ENCODE data around the gene DVL2. TPM values are rescaled to one million over a fixed set of nuclear protein-coding genes. Genes with fewer than 3 reads are reported as not detected.

DVL2 gene
- total and polyA plus RNA-seq, 2 donors (not counting 1 experiment from before 2014, with no cell fraction given): 8.1 to 91.8 TPM

DNA sequence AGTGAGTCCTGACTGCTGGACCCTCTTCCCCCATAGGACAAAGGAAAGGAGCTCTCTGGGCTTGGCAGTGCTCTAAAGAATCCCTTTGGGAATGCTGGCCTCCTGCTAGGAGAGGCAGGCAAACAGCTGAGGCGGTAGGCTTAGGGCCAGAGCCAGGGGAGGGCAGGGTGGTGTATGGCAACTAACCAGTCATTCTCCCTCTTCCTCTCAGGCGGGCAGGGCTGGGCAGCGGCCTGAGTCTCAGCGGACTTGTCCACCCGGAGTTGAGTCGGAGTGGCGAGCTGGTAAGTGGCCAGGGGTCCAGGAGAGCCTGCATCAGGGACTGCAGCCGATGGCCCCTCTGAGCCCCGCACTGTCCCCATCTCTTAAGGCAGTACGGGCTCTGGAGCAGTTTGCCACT lies 10.2 kb downstream of the DVL2 start:
- H2AFZ ChIP-seq (ENCODE audit: low read length): no peak overlapping the region
- no peak for TF ChIP-seq EZH2 (IDR thresholded peaks at IDR 0.05; ENCODE audit: low read length, missing control alignments)
- TF ChIP-seq, protein P1, sequence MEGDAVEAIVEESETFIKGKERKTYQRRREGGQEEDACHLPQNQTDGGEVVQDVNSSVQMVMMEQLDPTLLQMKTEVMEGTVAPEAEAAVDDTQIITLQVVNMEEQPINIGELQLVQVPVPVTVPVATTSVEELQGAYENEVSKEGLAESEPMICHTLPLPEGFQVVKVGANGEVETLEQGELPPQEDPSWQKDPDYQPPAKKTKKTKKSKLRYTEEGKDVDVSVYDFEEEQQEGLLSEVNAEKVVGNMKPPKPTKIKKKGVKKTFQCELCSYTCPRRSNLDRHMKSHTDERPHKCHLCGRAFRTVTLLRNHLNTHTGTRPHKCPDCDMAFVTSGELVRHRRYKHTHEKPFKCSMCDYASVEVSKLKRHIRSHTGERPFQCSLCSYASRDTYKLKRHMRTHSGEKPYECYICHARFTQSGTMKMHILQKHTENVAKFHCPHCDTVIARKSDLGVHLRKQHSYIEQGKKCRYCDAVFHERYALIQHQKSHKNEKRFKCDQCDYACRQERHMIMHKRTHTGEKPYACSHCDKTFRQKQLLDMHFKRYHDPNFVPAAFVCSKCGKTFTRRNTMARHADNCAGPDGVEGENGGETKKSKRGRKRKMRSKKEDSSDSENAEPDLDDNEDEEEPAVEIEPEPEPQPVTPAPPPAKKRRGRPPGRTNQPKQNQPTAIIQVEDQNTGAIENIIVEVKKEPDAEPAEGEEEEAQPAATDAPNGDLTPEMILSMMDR (conservative IDR thresholded peaks at IDR 0.05 in 1 of 2, IDR thresholded peaks at IDR 0.05 in 1 of 2; ENCODE audit: low read depth in 1 of 2, low read length in 2 of 2): no peak
- DNase-seq (ENCODE audit: low read depth in 2 of 2): no peak
- no peak overlapping the region for H3K9ac ChIP-seq (ENCODE audit: insufficient read depth, low read length)
- peaks cover 22% of the 10 kb centered on the region for H3K79me2 ChIP-seq (ENCODE audit: control insufficient read depth, insufficient read depth, low read length)
- peaks cover 44% of the 10 kb centered on the region for H3K36me3 ChIP-seq (ENCODE audit: control insufficient read depth, insufficient read depth, low read length)
- no peaks in the 10 kb centered on the region for H3K27me3 ChIP-seq (ENCODE audit: control insufficient read depth, insufficient read depth, low read length)
- no peaks in the 10 kb centered on the region for H3K9me3 ChIP-seq (ENCODE audit: control insufficient read depth, insufficient read depth, low read depth, low read length)
- H3K4me3 ChIP-seq (replicated peaks in 1 of 4; ENCODE audit: control extremely low read depth in 1 of 4, insufficient read depth in 1 of 4, low read depth in 3 of 4, low read length in 4 of 4): no peak overlapping the region
- no peaks in the 10 kb centered on the region for H4K20me1 ChIP-seq (ENCODE audit: control insufficient read depth, extremely low read depth, insufficient read depth, low read length)
- no peak overlapping the region for H3K4me2 ChIP-seq (ENCODE audit: extremely low read depth, insufficient read depth, low read length)
- H3K27ac ChIP-seq (ENCODE audit: insufficient read depth, low read length): no peak overlapping the region
- H3K4me1 ChIP-seq (ENCODE audit: control insufficient read depth, extremely low read depth, insufficient read depth, low read length): peaks cover 7% of the 10 kb centered on the region

GRCh38 chr17:7223375-7223774 lies 10.9 kb downstream of the DVL2 start:
- TF ChIP-seq, protein P1 (conservative IDR thresholded peaks at IDR 0.05 in 1 of 2, IDR thresholded peaks at IDR 0.05 in 1 of 2; ENCODE audit: low read depth in 1 of 2, low read length in 2 of 2): no peak
- TF ChIP-seq EZH2 (IDR thresholded peaks at IDR 0.05; ENCODE audit: low read length, missing control alignments): no peak
- no peak overlapping the region for H3K4me2 ChIP-seq (ENCODE audit: extremely low read depth, insufficient read depth, low read length)
- H3K9ac ChIP-seq (ENCODE audit: insufficient read depth, low read length): no peak overlapping the region
- H3K36me3 ChIP-seq (ENCODE audit: control insufficient read depth, insufficient read depth, low read length): peaks cover 43% of the 10 kb centered on the region
- H3K9me3 ChIP-seq (ENCODE audit: control insufficient read depth, insufficient read depth, low read depth, low read length): no peaks in the 10 kb centered on the region
- DNase-seq (ENCODE audit: low read depth in 2 of 2): no peak
- peaks cover 19% of the 10 kb centered on the region for H3K79me2 ChIP-seq (ENCODE audit: control insufficient read depth, insufficient read depth, low read length)
- peaks cover 7% of the 10 kb centered on the region for H3K4me1 ChIP-seq (ENCODE audit: control insufficient read depth, extremely low read depth, insufficient read depth, low read length)
- H3K27ac ChIP-seq (ENCODE audit: insufficient read depth, low read length): no peak overlapping the region
- no peak overlapping the region for H2AFZ ChIP-seq (ENCODE audit: low read length)
- no peak overlapping the region for H3K4me3 ChIP-seq (replicated peaks in 1 of 4; ENCODE audit: control extremely low read depth in 1 of 4, insufficient read depth in 1 of 4, low read depth in 3 of 4, low read length in 4 of 4)
- H3K27me3 ChIP-seq (ENCODE audit: control insufficient read depth, insufficient read depth, low read length): no peaks in the 10 kb centered on the region
- H4K20me1 ChIP-seq (ENCODE audit: control insufficient read depth, extremely low read depth, insufficient read depth, low read length): no peaks in the 10 kb centered on the region

GRCh38 chr17:7222972-7223292 lies 11.4 kb downstream of the DVL2 start:
- no peak overlapping the region for H2AFZ ChIP-seq (ENCODE audit: low read length)
- H4K20me1 ChIP-seq (ENCODE audit: control insufficient read depth, extremely low read depth, insufficient read depth, low read length): no peaks in the 10 kb centered on the region
- no peak for DNase-seq (ENCODE audit: low read depth in 2 of 2)
- no peak for TF ChIP-seq EZH2 (IDR thresholded peaks at IDR 0.05; ENCODE audit: low read length, missing control alignments)
- peaks cover 17% of the 10 kb centered on the region for H3K79me2 ChIP-seq (ENCODE audit: control insufficient read depth, insufficient read depth, low read length)
- H3K27ac ChIP-seq (ENCODE audit: insufficient read depth, low read length): no peak overlapping the region
- H3K4me1 ChIP-seq (ENCODE audit: control insufficient read depth, extremely low read depth, insufficient read depth, low read length): peaks cover 10% of the 10 kb centered on the region
- no peaks in the 10 kb centered on the region for H3K27me3 ChIP-seq (ENCODE audit: control insufficient read depth, insufficient read depth, low read length)
- peaks cover 39% of the 10 kb centered on the region for H3K36me3 ChIP-seq (ENCODE audit: control insufficient read depth, insufficient read depth, low read length)
- no peak overlapping the region for H3K4me2 ChIP-seq (ENCODE audit: extremely low read depth, insufficient read depth, low read length)
- no peak overlapping the region for H3K4me3 ChIP-seq (replicated peaks in 1 of 4; ENCODE audit: control extremely low read depth in 1 of 4, insufficient read depth in 1 of 4, low read depth in 3 of 4, low read length in 4 of 4)
- H3K9ac ChIP-seq (ENCODE audit: insufficient read depth, low read length): no peak overlapping the region
- no peaks in the 10 kb centered on the region for H3K9me3 ChIP-seq (ENCODE audit: control insufficient read depth, insufficient read depth, low read depth, low read length)
